ENCODE results near the gene SACS. TPM values are rescaled to one million over a fixed set of nuclear protein-coding genes. Genes with fewer than 3 reads are reported as not detected.

SACS gene
- total and polyA plus RNA-seq, 7 donors = 0.60 to 32.5 (median 20.9) TPM

GRCh38 chr13:23349161-23349897 is 84.2 kb downstream of the SACS start:
- H3K4me1 ChIP-seq = peaks cover 0 to 22% (median 7%) of the 10 kb centered on the region in 4 donors
- 96 to 97% methylated on average over 4 of the region's 4 CpGs for WGBS, 2 donors
- no peak for DNase-seq
- H3K27ac ChIP-seq = peak overlapping the region in 1 of 4 donors; percentile 72
- TF ChIP-seq EP300 (IDR thresholded peaks at IDR 0.05) (no peak), POLR2AphosphoS5 (IDR thresholded peaks at IDR 0.05) (no peak), POLR2A (IDR thresholded peaks at IDR 0.05) (no peak), CTCF (IDR thresholded peaks at IDR 0.05) (no peak)
- peaks cover 0 to 33% (median 0%) of the 10 kb centered on the region in 4 donors for H3K36me3 ChIP-seq
- H3K27me3 ChIP-seq = no peaks in the 10 kb centered on the region
- intact Hi-C loops (cut with DNase I) = no loop called here
- no peak overlapping the region for H3K4me3 ChIP-seq
- H3K9me3 ChIP-seq = no peaks in the 10 kb centered on the region

- Histone ChIP-seq H3K4me1 (peaks cover 0 to 22% (median 7%) of the 10 kb centered on the region in 4 donors), H3K9me3 (no peaks in the 10 kb centered on the region), H3K36me3 (peaks cover 0 to 30% (median 0%) of the 10 kb centered on the region in 4 donors), H3K4me3 (no peak overlapping the region), H3K27me3 (no peaks in the 10 kb centered on the region), H3K27ac (peak overlapping the region in 1 of 4 donors; percentile 72)
- TF ChIP-seq CTCF (IDR thresholded peaks at IDR 0.05) (no peak), POLR2A (IDR thresholded peaks at IDR 0.05) (no peak), EP300 (IDR thresholded peaks at IDR 0.05) (no peak)
- intact Hi-C loops (cut with DNase I) = no loop called here
- DNase-seq = no peak
- 89 to 94% methylated on average over 4 of the region's 4 CpGs for WGBS, 2 donors
These were observed 85.0 kb downstream of the SACS start for GRCh38 chr13:23348262-23349127.

- Histone ChIP-seq H3K27me3 (no peaks in the 10 kb centered on the region), H3K4me1 (peaks cover 0 to 22% (median 7%) of the 10 kb centered on the region in 4 donors), H3K4me3 (no peak overlapping the region), H3K9me3 (no peaks in the 10 kb centered on the region), H3K36me3 (peaks cover 0 to 23% (median 0%) of the 10 kb centered on the region in 4 donors), H3K27ac (peak overlapping the region in 1 of 4 donors; percentile 72)
- no peak for DNase-seq
- WGBS, 2 donors = 92 to 98% methylated on average over 1 of the region's 1 CpG
- TF ChIP-seq POLR2AphosphoS5 (IDR thresholded peaks at IDR 0.05) (no peak), POLR2A (IDR thresholded peaks at IDR 0.05) (no peak), EP300 (IDR thresholded peaks at IDR 0.05) (no peak), CTCF (IDR thresholded peaks at IDR 0.05) (no peak)
- intact Hi-C loops (cut with DNase I) = no loop called here
These were observed 85.9 kb downstream of the SACS start for GRCh38 chr13:23347601-23348000.

GRCh38 chr13:23344931-23345595 is 88.4 kb downstream of the SACS start:
- Histone ChIP-seq H3K27me3 (no peaks in the 10 kb centered on the region), H3K9me3 (no peaks in the 10 kb centered on the region), H3K27ac (peak overlapping the region in 2 of 4 donors; percentile 11 to 66), H3K4me1 (peaks cover 0 to 18% (median 7%) of the 10 kb centered on the region in 4 donors), H3K4me3 (no peak overlapping the region), H3K36me3 (peaks cover 0 to 37% (median 4%) of the 10 kb centered on the region in 4 donors)
- WGBS, 2 donors = 87 to 92% methylated on average over 4 of the region's 4 CpGs
- no peak for DNase-seq
- intact Hi-C loops (cut with DNase I) = no loop called here
- TF ChIP-seq POLR2A (IDR thresholded peaks at IDR 0.05) (no peak), CTCF (IDR thresholded peaks at IDR 0.05) (no peak), EP300 (IDR thresholded peaks at IDR 0.05) (no peak), POLR2AphosphoS5 (IDR thresholded peaks at IDR 0.05) (no peak)

Measured in sigmoid colon (tissue), 7 donors.